Effector memory CD8-positive, alpha-beta T cell (primary cell): ENCODE data around the gene FAM151A.

ENCODE experiments used
- ATAC-seq: fragments of 150-1000 bp; cut with Tn5 transposase; replicated peaks from 2 replicates; pipeline ENCODE4 v1.10.0; 2021; ENCODE audit warnings: mild to moderate bottlenecking, moderate library complexity
- DNase-seq, 3 experiments: peaks; one replicate each; pipeline ENCODE4 v3.0.0; 2021
- H3K27ac Mint-ChIP-seq, 2 donors: one replicate each; pipeline ENCODE4 v1.8.0; 2022; ENCODE audit warnings: mild to moderate bottlenecking in 2 of 2, mixed read lengths in 2 of 2, moderate library complexity in 2 of 2
- H3K27me3 Mint-ChIP-seq, 2 donors: one replicate each; pipeline ENCODE4 v1.8.0; 2022; ENCODE audit warnings: mixed read lengths in 2 of 2
- H3K36me3 Mint-ChIP-seq: one replicate; pipeline ENCODE4 v1.8.0; 2022; ENCODE audit warnings: mild to moderate bottlenecking, moderate library complexity, mixed read lengths; ENCODE audit not compliant: insufficient read depth
- H3K4me1 Mint-ChIP-seq, 2 donors: one replicate each; pipeline ENCODE4 v1.8.0; 2022; ENCODE audit warnings: low read depth in 2 of 2, mixed read lengths in 2 of 2
- H3K4me3 Mint-ChIP-seq, 2 donors: one replicate each; pipeline ENCODE4 v1.8.0; 2022; ENCODE audit warnings: mild to moderate bottlenecking in 2 of 2, mixed read lengths in 2 of 2, moderate library complexity in 2 of 2
- H3K9me3 Mint-ChIP-seq, 2 donors: one replicate each; pipeline ENCODE4 v1.8.0; 2022; ENCODE audit warnings: mixed read lengths in 2 of 2
- total RNA-seq, 9 experiments: gene quantifications; one replicate each; lab custom pipeline; 2026; lab: John Stamatoyannopoulos, UW

FAM151A gene
- 0 reads per million in 9 experiments for total RNA-seq

DNA sequence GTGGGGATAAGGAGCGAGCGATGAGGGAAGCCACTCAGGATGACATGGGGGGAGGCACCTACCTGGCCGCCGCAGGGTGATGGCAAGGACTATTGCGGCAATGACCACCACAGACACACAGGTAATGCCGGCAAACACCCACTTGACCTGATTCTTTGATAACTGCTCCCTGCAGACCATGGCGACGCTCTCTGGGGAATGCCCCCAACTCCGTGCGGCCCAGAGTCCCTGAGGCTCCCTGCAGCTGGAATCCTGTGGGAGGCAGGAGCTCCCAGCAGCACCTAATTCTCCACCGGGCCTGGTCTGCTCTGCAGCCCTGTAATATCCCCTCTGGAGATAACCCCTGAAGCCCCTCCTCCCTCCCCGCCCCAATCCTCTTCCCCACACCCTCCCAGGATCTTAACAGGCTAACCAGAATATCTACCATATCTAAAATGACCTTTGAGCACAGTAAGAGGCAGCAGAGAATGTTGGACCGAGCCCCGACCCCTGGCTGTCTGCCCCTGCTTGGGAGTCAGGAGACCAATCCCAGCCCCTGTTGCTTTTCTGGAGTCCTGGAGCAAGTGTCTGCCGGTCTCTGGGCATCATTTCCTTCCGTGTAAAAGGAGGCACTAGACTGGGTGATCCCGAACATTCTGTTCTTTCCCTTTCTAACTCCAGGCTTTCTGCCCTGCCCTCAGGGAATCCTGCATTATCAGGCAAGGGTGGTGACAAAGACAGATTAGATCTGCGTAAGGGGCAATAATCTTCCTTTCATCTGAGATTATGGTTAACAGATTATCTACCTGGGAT is at the start of gene FAM151A:
Gene FAM151A (minus strand): TSS at position 310 of the 792 bp plus-strand sequence. CDS start 130 bp downstream, at position 180.
- Mint-ChIP-seq H3K27me3 (peaks cover 49% of the 10 kb centered on the region in 2 donors), H3K27ac (peak within 1 kb of the TSS in 1 of 2 donors; percentile 27)
- no peak for DNase-seq

DNA sequence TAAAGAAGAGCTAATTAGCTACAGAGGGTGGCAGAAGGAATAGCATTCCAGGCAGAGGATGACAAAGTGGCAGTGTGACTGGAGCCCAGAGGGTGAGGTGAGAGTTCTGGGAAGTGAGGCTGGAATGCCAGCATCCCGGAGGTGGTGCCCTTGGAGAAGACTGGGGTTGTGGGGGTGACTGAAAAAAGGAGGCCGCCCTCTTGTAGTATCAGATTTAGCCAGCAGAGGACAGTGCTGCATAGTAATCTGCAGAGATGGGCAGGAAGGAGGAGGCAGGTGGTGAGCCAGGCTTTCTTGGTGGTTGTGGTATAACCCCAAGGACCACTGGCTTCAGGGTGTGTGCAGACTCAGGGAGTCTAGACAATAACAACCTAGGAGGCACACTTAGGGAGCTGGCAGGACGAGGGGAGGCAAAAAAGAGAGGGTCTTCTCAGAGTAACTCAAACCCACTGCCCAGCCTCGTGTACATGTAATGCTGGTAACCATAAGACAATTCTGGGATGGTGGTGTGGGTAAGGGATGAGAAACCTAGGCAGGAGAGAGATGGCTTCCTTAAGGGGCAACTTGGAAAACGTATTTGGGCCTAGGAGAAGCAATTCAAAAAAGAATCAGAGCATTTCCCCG is 48.8 kb upstream of the FAM151A start:
- no peaks in the 10 kb centered on the region for H3K27me3 Mint-ChIP-seq
- no peaks in the 10 kb centered on the region for H3K9me3 Mint-ChIP-seq
- H3K27ac Mint-ChIP-seq = no peak overlapping the region
- H3K4me3 Mint-ChIP-seq = no peak overlapping the region
- peaks cover 6 to 8% of the 10 kb centered on the region in 2 donors for H3K4me1 Mint-ChIP-seq
- ATAC-seq (peak; percentile 100), DNase-seq (peak; percentile 70 to 81 (median 72))
- no peaks in the 10 kb centered on the region for H3K36me3 Mint-ChIP-seq

More for the DNA sequence above, at the start of gene FAM151A:
- Mint-ChIP-seq H3K4me1 (no peaks in the 10 kb centered on the region), H3K4me3 (no peak within 1 kb of the TSS), H3K36me3 (no peaks in the 10 kb centered on the region), H3K9me3 (no peaks in the 10 kb centered on the region)
- ATAC-seq = no peak

DNA sequence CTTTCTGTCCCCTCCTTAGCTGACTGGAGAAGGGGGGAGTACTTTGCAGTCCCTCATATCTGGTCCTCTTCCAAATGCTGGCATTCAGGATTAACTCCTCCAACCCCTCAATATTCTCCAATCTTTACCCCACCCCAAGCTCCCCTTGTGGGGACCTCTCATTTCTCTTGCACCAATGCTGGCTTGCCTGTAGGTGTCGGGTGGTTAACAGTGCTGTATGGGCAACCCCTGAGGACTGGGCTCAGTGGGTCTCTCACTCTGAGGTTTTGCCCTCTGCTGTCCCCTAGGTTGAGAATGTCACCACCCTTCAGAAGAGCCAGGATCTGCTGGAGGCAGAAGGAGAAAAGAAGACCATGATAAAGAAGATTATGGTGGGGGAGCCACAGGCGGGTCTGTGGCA is 45.2 kb upstream of the FAM151A start:
- Mint-ChIP-seq H3K27me3 (peaks cover 0 to 7% of the 10 kb centered on the region in 2 donors), H3K4me1 (peaks cover 6 to 8% of the 10 kb centered on the region in 2 donors), H3K36me3 (no peaks in the 10 kb centered on the region), H3K27ac (no peak overlapping the region), H3K4me3 (no peak overlapping the region), H3K9me3 (no peaks in the 10 kb centered on the region)
- ATAC-seq (no peak), DNase-seq (no peak)

GRCh38 chr1:54667797-54668196 is 44.5 kb upstream of the FAM151A start:
- H3K4me3 Mint-ChIP-seq = no peak overlapping the region
- H3K27ac Mint-ChIP-seq = no peak overlapping the region
- no peak for ATAC-seq
- H3K9me3 Mint-ChIP-seq = no peaks in the 10 kb centered on the region
- no peak for DNase-seq
- H3K27me3 Mint-ChIP-seq = peaks cover 0 to 7% of the 10 kb centered on the region in 2 donors
- no peaks in the 10 kb centered on the region for H3K36me3 Mint-ChIP-seq
- peaks cover 6 to 8% of the 10 kb centered on the region in 2 donors for H3K4me1 Mint-ChIP-seq

DNA sequence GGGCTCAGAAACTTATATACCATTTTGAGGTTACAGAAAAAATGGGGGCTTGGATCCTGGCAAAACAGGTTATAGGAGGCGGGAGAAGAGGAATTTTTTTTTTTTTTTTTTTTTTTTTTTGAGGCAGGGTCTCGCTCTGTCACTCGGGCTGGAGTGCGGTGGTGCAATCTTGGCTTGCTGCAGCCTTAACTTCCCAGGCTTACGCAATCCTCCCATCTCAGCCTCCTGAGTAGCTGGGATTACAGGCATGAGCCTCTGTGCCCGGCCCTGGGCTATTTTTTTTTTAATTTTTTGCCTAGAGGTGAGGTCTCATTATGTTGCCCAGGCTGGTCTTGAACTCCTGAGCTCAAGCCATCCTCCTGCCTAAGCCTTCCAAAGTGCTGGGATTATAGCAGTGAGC is 43.0 kb upstream of the FAM151A start:
- DNase-seq = no peak
- H3K27me3 Mint-ChIP-seq = peaks cover 0 to 7% of the 10 kb centered on the region in 2 donors
- no peaks in the 10 kb centered on the region for H3K4me1 Mint-ChIP-seq
- H3K4me3 Mint-ChIP-seq = no peak overlapping the region
- ATAC-seq = no peak
- no peaks in the 10 kb centered on the region for H3K9me3 Mint-ChIP-seq
- no peaks in the 10 kb centered on the region for H3K36me3 Mint-ChIP-seq
- no peak overlapping the region for H3K27ac Mint-ChIP-seq

- no peak overlapping the region for H3K4me3 Mint-ChIP-seq
- no peak overlapping the region for H3K27ac Mint-ChIP-seq
- ATAC-seq (no peak), DNase-seq (no peak)
- no peaks in the 10 kb centered on the region for H3K36me3 Mint-ChIP-seq
- no peaks in the 10 kb centered on the region for H3K4me1 Mint-ChIP-seq
- no peaks in the 10 kb centered on the region for H3K9me3 Mint-ChIP-seq
- peaks cover 0 to 7% of the 10 kb centered on the region in 2 donors for H3K27me3 Mint-ChIP-seq
Observed at GRCh38 chr1:54665852-54666251, 42.5 kb upstream of the FAM151A start.

DNA sequence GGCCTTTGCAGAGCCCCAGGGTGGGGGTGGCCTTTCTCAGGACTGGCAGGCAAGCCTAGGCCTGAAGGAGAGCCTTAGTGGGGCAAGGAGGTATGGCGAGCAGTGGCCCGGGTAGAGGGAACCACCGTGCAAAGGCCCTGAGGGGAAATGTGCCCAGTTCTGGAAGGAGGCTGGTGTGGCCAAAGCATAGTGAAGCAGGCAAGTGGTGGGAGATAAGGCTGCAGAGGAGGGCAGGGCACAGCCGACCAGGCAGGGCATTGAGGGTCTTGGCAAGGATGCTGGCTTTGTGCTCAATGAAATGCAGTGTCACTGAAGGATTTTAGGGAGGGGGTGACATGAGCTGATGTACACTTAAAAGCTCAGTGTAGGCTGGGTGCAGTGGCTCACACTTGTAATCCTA is 41.0 kb upstream of the FAM151A start:
- Mint-ChIP-seq H3K9me3 (no peaks in the 10 kb centered on the region), H3K27me3 (peaks cover 4 to 7% of the 10 kb centered on the region in 2 donors), H3K36me3 (no peaks in the 10 kb centered on the region), H3K27ac (no peak overlapping the region), H3K4me3 (no peak overlapping the region), H3K4me1 (no peaks in the 10 kb centered on the region)
- ATAC-seq (no peak), DNase-seq (no peak)

- H3K27ac Mint-ChIP-seq = no peak overlapping the region
- H3K4me1 Mint-ChIP-seq = no peaks in the 10 kb centered on the region
- no peaks in the 10 kb centered on the region for H3K36me3 Mint-ChIP-seq
- DNase-seq (no peak), ATAC-seq (no peak)
- H3K9me3 Mint-ChIP-seq = no peaks in the 10 kb centered on the region
- peaks cover 4 to 7% of the 10 kb centered on the region in 2 donors for H3K27me3 Mint-ChIP-seq
- no peak overlapping the region for H3K4me3 Mint-ChIP-seq
Observed at GRCh38 chr1:54663725-54664124, 40.4 kb upstream of the FAM151A start.

DNA sequence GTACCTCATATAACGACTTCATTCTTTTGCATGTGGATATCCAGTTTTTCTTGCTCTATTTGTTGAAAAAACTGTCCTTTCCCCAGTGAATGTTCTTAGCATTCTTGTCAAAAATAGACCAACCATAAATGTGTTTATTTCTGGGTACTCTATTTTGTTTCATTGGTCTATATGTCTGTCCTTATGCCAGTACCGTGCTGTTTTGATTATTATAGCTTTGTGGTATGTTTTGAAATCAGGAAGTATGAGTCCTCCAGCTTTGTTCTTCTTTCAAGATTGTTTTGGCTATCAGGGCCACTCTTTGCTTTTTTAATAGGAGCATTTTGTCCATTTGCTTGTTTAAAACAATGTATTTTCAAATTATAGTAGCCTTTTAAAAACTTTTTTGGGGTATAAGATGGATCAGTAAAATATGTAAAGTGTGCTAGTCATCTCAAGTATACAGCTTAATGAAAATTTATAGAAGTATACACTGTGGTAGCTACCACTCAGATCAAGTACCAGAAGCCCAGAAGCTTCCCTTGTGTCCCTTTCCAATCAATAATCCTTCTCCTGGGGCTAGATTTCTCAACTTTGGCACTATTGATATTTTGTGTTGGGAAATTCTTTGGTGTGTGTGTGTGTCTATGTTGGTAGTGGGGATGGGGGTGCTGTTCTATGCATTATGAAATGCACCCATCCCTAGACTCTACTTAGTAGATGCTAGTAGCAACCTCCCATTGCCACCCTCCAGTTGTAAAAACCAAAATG is 35.0 kb upstream of the FAM151A start:
- H3K4me1 Mint-ChIP-seq = no peaks in the 10 kb centered on the region
- no peak for DNase-seq
- H3K4me3 Mint-ChIP-seq = no peak overlapping the region
- ATAC-seq = no peak
- no peak overlapping the region for H3K27ac Mint-ChIP-seq
- H3K36me3 Mint-ChIP-seq = no peaks in the 10 kb centered on the region
- H3K9me3 Mint-ChIP-seq = no peaks in the 10 kb centered on the region
- peaks cover 0 to 4% of the 10 kb centered on the region in 2 donors for H3K27me3 Mint-ChIP-seq

GRCh38 chr1:54653036-54653435 is 29.7 kb upstream of the FAM151A start:
- H3K4me3 Mint-ChIP-seq = no peak overlapping the region
- ATAC-seq = no peak
- DNase-seq = no peak

GRCh38 chr1:54652168-54652567 is 28.8 kb upstream of the FAM151A start:
- H3K4me1 Mint-ChIP-seq = no peaks in the 10 kb centered on the region
- no peaks in the 10 kb centered on the region for H3K36me3 Mint-ChIP-seq
- no peak overlapping the region for H3K27ac Mint-ChIP-seq
- peaks cover 25 to 36% of the 10 kb centered on the region in 2 donors for H3K27me3 Mint-ChIP-seq
- no peak for ATAC-seq
- no peaks in the 10 kb centered on the region for H3K9me3 Mint-ChIP-seq
- DNase-seq = no peak
- no peak overlapping the region for H3K4me3 Mint-ChIP-seq

More at GRCh38 chr1:54653036-54653435, 29.7 kb upstream of the FAM151A start:
- peaks cover 25 to 36% of the 10 kb centered on the region in 2 donors for H3K27me3 Mint-ChIP-seq
- no peaks in the 10 kb centered on the region for H3K9me3 Mint-ChIP-seq
- H3K36me3 Mint-ChIP-seq = no peaks in the 10 kb centered on the region
- H3K27ac Mint-ChIP-seq = no peak overlapping the region
- H3K4me1 Mint-ChIP-seq = no peaks in the 10 kb centered on the region

DNA sequence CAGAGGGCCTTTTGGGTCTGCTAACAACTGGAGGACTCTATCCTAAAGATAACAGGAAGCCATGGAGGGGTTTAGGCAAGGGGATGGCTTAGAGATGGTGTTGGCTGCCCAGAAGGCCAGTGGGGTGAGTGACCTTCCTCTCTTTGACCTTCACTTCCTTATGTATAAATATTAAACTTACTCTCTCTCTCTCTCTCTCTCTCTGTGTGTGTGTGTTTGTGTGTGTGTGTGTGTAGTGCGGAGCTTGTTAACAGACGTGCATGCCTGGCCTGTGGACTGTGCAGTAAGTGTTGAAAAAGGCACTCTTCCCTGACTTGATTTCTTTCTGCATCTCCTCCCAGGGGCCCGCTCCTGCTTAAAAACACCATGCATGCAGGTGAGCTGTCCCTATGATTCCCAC is 28.3 kb upstream of the FAM151A start:
- no peak for DNase-seq
- Mint-ChIP-seq H3K9me3 (no peaks in the 10 kb centered on the region), H3K4me3 (no peak overlapping the region), H3K27me3 (peaks cover 25 to 36% of the 10 kb centered on the region in 2 donors), H3K27ac (no peak overlapping the region), H3K36me3 (no peaks in the 10 kb centered on the region), H3K4me1 (no peaks in the 10 kb centered on the region)
- no peak for ATAC-seq

GRCh38 chr1:54650417-54650816 is 27.1 kb upstream of the FAM151A start:
- no peak overlapping the region for H3K27ac Mint-ChIP-seq
- no peaks in the 10 kb centered on the region for H3K9me3 Mint-ChIP-seq
- peaks cover 25 to 36% of the 10 kb centered on the region in 2 donors for H3K27me3 Mint-ChIP-seq
- H3K4me1 Mint-ChIP-seq = no peaks in the 10 kb centered on the region
- ATAC-seq (no peak), DNase-seq (no peak)
- no peaks in the 10 kb centered on the region for H3K36me3 Mint-ChIP-seq
- no peak overlapping the region for H3K4me3 Mint-ChIP-seq
